Eye (tissue), 1 donor: ENCODE data around the gene PRKN.
A peak's percentile ranks its signal among the peaks of the same experiment; 100 is the strongest.

Source experiments
- DNase-seq: peaks from one replicate; pipeline ENCODE4 v3.0.0-alpha.2; 2015

Gene PRKN

DNA sequence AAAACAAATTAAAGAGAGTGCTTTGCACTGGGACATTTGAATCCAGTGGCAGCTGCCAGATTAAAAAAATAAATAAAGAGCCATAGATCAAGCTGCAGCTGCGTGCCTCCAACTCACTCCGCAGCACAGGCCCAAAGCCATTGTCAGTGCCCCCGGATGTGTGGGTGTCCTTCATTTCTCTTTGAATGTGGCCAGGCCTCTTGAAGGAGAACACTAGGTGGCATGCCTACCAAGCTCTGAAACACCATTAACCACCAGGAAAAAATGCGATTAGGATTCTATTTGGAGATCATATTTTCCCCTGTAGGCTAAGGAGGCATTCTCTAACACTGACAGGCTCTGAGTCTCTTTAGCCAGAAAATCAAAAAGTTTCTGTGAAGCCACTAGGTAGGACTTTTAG lies 549.8 kb downstream of the PRKN start:
- peak; percentile 59 for DNase-seq

- DNase-seq = peak; percentile 45
Observed at GRCh38 chr6:162173466-162173865, 554.1 kb downstream of the PRKN start.

GRCh38 chr6:162165479-162165878 lies 562.1 kb downstream of the PRKN start:
- no peak for DNase-seq

DNA sequence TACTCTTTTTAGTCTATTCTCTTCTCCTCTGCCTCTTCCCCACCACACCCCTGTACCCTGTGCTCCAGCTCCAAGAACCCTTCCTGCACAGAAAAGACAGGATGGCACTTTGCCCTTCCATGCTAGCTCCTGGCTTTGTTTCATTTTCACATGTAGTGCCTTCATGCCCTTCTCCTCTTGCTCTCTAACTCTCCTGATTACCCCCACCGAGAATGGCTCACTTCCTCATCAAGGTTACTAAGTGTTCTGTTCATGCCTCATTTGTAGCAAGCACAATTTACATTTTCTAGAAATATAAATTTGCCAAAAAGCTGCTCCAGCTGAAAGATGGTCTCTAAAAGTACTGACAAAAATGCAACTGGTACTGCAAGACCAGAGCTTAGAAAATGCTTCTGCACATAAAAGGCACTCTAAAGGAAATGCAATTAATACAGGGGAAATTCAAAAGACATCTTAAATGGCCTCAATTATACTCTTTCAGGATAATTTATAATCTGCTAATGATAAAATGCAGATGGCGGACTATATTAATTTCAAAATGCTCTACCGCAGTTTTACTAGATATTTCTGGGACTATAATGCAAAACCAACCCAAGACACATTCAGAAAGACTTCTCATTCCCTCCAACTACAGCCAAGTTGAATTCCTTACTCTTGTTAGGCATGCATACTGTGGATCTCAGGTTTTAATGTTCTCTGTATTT lies 570.2 kb downstream of the PRKN start:
- DNase-seq = no peak

GRCh38 chr6:162156146-162156545 lies 571.4 kb downstream of the PRKN start:
- no peak for DNase-seq

GRCh38 chr6:162154930-162155329 lies 572.6 kb downstream of the PRKN start:
- no peak for DNase-seq

GRCh38 chr6:162154001-162154400 lies 573.6 kb downstream of the PRKN start:
- no peak for DNase-seq

GRCh38 chr6:162153120-162153519 lies 574.4 kb downstream of the PRKN start:
- no peak for DNase-seq

DNA sequence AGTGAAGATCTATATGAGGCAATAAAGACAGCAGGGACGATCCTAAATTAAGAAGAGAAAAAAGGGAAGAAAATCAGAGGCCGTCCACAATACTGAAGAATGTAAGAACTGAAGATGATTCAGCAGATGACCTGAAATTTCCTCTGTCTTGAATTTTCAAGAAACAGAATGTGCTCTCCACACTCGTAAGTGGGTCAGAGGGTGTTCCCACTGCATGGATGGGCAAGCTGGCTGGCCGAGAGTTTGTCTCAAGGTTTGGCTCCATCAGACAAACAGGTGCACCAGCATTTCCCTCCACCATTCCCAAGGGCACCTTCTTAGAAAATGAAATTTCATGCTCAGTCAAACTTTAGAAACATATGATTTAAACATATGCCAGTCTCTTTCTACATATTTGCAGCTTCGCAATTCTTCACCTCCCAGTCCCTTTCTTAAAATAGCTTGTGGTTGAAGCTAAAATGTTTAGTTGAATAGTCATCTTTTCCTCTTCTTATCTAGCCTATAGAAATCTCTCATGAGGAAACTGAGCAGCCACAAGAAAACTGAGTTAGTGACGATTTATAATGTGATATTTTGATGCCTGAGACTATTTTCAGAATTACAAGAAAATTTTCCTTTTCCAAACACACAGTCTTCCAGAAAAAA lies 576.4 kb downstream of the PRKN start:
- peak; percentile 37 for DNase-seq

GRCh38 chr6:162150295-162150694 lies 577.3 kb downstream of the PRKN start:
- no peak for DNase-seq

- no peak for DNase-seq
Observed at GRCh38 chr6:162149786-162150185, 577.8 kb downstream of the PRKN start.

DNA sequence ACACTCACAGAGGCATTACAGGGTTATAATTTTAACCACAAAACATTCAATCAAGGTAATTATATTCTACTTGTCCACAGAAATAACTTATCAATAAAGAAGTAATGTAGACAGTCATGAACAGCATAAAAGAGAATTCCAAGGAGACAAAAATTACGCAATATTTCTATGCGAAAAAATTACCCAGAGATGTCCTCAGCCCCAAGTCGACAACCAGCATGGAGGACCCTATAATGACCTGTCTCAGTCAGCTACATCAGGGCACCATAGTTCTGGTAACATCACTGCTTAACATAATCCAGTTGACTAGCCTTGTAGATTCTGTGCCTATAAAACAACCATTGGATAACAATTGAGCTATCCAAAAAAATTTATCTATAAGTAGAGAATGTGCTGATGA lies 579.8 kb downstream of the PRKN start:
- no peak for DNase-seq

GRCh38 chr6:162147281-162147680 lies 580.3 kb downstream of the PRKN start:
- DNase-seq = no peak

DNA sequence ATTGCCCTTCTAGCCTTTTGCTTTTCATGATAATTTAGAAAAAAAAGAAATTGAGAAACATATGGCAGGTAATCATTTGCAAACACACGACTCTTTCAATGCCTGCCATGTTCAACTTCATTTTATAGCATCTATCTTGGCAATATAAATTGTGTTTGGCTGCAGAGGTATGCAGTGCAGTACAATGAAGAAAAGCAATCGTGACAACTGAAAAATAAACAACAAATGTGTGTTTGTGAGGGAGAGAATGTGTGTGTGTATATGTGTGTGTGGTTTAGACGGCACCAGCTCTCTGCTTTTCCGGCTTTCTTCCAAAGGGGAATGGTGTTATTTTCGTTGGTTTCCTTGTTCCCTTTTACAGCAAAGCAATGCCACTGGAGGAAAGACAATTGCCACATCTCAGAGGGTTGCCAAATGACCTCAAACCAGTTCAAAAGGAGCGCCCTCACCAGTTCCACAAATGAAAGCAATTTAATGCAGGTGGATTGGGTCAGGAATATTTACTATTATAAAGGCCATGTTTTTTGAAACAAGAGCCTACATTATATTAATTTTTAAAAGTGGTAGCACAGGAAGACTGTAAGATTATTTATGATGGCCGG lies 587.2 kb downstream of the PRKN start:
- DNase-seq = no peak

DNA sequence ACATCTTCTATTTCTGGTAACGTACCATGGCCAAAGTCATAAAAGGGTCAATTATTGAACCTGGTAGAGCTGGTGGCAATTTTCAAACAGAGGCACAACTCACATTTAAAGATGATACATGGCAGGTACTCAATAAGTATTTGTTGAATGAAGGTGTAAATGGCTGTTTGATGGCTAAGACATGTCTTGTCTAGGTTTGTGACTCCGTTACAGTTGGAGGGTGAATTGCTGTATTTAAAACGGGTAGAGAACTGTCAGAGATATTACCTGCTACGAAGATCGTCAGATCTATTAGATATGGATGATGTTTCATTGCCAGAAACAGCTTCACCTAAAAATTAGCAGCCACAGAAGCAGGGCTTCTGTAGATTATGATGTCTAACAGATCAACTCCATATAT lies 601.9 kb downstream of the PRKN start:
- no peak for DNase-seq

DNA sequence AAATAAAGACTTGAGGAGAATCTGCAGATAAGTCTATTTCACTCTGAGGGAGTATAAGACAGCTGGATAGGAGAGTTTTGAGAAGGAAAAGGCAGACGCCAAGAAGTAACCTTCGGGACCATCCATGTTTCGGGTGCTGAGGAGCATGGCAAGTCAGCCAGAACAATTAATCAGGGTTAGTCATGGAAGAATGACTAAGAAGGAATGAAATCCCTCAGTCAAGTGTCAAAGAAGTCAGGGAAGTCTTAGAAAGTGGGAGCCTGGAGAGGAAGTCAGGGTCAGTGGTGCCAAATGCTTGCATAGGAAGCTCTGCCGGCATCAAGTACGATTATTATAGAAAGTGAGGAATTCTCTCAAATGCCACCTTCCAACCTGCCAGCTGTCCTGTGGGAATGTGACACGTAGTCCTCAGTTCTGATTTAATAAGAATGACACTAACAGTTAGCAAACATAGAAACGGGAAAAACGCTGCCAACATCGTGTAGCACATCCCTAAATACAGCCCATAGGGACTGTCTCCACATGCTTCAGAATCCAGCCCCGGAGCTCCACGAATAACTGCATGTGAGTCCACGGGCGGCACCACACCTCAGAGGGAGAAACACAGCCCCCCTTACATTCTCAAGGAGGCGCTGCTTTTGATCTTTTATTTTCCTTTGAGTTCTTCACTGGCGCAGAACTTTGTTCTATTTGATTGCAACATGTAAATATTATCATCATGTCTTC lies 602.7 kb downstream of the PRKN start:
- no peak for DNase-seq

DNA sequence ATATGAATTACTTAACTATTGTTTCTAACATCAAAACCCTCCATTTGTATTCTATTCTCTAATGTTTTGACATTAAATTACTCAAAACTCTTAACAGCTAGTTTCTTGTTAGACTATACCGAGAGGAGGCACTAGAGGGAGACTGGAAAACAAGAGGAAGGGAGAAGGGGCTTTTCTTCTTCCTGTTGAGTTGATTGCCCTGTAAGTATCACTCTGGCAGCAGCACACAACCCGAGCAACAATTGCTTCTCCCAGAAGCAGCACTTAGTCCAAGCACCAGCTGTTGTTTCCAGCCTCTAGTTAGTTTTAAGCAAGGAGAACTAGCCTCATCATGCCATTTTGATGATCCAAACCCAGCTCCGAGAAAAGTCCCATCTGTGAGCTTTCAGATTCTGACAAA lies 603.8 kb downstream of the PRKN start:
- DNase-seq = no peak

DNA sequence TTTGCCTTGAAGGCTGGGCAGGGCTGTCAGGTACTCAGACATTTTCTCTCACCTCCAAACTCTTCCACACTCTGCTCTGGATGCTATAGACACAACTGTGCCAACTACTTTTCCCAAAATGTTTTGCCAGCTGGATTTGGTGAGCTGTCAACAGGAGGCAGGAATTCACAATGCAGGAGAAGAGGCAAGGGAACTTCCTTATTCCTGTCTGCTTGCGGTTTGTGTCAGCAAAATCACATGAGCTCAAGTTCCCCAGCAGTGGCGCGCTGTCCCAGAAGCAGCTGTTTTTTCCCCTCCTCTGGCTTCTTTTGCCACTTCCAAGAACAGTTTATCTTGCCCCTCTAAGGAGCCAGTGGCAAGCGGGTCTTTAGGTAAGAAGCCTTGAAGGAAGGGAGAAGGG lies 608.2 kb downstream of the PRKN start:
- no peak for DNase-seq

- DNase-seq = no peak
Observed at GRCh38 chr6:162118706-162119105, 608.9 kb downstream of the PRKN start.

DNA sequence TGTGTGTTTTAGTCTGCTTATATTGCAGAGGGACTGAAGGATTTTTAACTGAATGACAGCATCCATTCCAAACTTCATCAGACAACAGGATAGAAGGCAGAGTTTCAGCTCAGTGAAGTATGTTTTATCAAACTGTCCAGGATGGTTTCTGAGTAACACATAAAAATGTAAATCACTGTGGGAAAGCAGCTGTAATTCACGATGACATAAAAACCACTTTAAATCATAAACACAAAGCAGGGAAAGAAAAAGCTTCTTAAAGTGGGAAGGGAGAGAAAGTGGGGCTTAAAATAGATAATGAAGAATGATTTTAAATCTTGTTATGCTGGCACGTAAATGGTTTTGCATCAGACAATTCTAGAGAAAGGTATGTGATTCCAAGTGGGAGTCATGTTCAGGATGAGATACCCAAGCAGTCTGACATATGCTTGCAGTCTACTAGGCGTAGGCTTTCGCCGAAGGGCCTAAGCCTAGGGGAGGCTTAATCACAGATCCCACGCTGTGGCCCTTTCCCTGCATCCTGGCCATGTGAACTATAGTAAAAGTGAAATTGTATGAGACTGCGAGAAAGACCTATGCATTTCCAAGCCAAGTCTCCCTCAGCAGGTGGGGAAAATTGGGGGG lies 610.6 kb downstream of the PRKN start:
- no peak for DNase-seq

DNA sequence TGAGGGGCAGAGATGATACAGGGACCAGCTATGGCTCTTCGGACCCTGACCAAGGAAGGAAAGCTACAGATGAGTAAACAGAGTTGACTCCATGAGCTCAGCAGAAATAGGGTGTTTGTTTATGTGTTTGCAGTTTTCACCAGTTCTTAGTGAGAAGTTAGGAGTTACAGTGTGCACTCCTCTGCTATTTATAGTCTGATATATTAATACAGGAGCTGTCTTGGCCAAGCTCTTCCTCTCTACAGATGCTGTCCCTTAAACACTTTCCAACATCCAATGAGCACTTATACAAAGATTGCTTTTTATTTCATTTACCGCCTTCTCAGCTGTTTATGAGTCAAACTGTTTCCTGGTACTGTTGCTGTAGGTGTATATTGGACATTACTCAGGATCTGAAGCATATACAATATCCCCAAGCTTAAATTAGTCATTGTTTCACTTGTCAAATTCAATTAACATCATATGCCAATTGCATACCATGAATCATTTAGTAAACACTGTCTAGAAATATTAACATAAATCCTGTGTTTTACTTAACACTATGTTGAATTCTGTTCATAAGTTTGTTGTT lies 618.0 kb downstream of the PRKN start:
- peak; percentile 48 for DNase-seq

DNA sequence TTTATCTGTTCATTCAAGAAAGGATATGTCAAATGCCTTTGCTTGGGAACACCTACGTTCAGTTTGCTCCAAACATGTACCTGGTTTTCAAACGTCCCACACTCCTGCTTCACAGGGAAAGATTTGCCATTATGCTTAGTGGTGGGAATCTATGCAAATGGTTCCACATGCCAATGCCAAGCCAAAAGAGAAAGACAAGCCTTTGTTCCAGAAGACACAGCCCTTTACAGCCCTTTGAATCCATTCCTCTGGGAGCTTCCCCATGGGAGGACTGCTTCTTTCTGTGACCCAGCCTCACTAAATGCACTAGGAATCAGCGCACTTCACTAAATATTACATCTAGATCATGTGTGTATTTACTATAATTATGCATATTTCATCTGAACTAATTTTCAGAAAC lies 619.5 kb downstream of the PRKN start:
- no peak for DNase-seq

DNA sequence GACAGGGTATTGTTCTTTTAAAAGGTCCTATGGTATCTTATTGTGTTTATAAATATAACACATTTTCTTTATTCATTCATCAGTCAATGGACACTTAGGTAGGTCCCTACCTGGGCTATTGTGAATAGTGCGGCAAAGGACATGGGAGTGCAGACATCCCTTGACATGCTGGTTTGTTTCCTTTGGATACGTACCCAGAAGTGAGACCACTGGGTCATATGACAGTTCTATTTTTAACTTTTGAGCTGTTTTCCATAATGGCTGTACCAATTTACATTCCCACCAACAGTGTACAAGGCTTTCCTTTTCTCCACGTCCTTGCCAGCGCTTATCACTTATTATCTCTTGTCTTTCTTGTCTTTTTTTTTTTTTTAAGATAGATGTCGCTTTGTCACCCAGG lies 627.5 kb downstream of the PRKN start:
- DNase-seq = no peak
